NCI-H446 (cell line): ENCODE measurements around the gene MAS1.
"Not testable (repeated sequence)": the region's sequence is repeated elsewhere in the genome, so short reads cannot be mapped to it uniquely, and the experiment has no call there.

Source experiments
- DNase-seq, 2 experiments: peaks; one replicate each; lab custom pipeline; 2025; lab: John Stamatoyannopoulos, UW

Gene MAS1

GRCh38 chr6:159890792-159891191 is at the start of gene MAS1:
MAS1 (plus strand) TSS chr6:159890988; CDS start chr6:159906956, 15,968 bp downstream.
- no peak for DNase-seq

- DNase-seq = no peak
Measured at GRCh38 chr6:159842035-159842434, 48.8 kb upstream of the MAS1 start.

GRCh38 chr6:159844737-159845645 is 45.8 kb upstream of the MAS1 start:
- no peak for DNase-seq

GRCh38 chr6:159848552-159848951 is 42.2 kb upstream of the MAS1 start:
- DNase-seq = not testable (repeated sequence)

DNA sequence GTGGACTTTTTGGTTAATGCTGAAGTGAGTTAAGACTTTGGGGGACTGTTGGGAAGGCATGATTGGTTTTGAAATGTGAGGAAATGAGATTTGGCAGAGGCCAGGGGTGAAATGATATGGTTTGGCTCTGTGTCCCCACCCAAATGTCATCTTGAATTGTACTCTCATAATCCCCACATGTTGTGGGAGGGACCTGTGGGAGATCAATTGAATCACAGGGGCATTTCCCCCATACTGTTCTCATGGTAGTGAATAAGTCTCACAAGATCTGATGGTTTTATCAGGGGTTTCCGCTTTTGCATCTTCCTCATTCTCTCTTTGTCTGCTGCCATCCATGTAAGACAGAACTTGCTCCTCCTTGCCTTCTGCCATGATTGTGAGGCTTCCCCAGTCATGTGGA is 40.9 kb upstream of the MAS1 start:
- not testable (repeated sequence) for DNase-seq

- DNase-seq = peak in 1 of 2 experiments; percentile 9
Measured at GRCh38 chr6:159852877-159853276, 37.9 kb upstream of the MAS1 start.

DNA sequence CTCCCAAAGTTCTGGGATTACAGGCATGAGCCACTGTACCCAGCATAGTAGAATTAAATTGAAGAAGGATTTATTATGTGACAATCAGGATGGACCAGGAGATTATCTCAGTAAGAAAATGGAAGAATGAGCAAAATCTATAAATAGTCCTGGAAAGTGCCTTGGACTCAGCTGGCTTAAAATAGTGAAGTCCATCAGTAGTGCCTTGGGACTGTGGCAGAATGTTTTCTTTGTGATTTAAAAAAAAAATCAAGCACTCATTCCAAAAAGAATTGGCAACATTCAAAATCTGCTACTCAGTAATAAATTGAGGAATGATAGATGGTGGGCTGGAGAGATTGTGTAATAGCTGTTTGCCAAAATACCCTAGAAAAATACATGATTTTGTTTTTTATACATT is 37.0 kb upstream of the MAS1 start:
- DNase-seq = no peak

DNA sequence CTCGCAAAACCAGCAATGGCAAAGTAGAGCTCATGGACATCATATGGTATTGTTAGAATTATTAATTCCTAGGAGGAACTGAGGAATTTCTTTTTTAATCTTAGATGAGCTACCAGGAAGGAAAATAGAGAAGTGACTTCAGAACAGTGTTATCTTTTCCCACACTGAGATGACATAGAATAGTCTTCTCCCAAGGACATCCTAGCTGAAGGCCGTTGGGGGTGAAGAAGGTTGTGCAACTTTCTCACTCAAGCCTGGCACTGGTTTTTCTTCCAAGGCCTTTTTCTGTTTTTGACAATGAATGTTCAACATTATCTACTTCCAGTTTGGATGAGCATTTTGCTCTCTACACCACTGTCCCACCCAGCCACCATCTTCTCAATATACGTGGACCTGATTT is 35.8 kb upstream of the MAS1 start:
- DNase-seq = no peak

DNA sequence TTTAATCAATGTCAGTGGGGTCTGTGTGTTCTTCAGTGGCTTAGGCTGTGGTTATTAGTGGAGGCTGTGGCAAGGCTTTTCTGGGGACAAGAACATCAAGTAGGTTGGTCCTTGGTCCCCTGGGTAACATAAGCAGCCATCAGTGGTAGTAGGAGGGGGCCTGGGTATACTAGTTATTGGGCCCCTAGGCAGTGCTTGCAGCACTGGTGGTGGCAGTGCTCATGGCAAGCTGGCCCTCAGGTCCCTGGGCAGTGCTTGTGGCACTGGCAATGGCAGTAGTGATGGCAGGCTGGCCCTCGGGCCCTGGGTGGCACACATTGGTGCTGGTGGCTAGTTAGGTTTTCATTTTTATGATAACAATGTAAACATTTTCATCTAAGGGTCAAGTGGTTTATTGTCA is 32.5 kb upstream of the MAS1 start:
- no peak for DNase-seq

GRCh38 chr6:159860482-159860881 is 30.3 kb upstream of the MAS1 start:
- DNase-seq = no peak

GRCh38 chr6:159862103-159862502 is 28.7 kb upstream of the MAS1 start:
- DNase-seq = no peak

GRCh38 chr6:159863341-159863740 is 27.4 kb upstream of the MAS1 start:
- DNase-seq = peak; percentile 16 to 59

DNA sequence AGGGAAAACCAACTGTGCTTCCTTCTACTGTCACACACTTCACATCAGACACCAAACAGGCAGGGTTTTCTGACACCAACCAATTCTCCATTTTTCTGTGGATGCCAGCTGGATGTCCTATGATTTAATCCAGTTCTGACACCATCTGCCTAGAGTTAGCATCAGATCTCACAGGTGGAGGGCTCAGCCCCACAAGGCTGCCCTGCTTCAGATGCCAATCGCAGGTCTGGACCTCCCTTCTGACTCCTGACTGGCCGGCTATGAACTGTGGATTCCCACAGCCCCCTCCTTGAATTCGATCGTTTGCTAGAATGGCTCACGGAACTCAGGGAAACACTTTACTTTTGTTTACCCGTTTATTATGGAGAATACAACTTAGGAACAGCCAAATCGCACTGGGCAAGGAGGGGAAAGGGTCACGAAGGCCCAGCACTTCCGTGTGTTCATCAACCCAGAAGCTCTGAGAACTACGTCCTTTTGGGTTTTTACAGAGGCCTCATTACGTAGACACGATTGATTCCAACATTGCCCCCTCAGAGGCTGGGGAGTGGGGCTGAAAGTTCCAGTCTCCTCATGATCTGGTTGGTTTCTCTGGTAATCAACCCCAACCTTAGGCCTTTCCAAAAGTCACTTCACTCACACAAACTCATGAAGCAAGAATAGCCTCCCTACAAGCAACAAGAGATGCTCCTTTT is 25.4 kb upstream of the MAS1 start:
- no peak for DNase-seq

DNA sequence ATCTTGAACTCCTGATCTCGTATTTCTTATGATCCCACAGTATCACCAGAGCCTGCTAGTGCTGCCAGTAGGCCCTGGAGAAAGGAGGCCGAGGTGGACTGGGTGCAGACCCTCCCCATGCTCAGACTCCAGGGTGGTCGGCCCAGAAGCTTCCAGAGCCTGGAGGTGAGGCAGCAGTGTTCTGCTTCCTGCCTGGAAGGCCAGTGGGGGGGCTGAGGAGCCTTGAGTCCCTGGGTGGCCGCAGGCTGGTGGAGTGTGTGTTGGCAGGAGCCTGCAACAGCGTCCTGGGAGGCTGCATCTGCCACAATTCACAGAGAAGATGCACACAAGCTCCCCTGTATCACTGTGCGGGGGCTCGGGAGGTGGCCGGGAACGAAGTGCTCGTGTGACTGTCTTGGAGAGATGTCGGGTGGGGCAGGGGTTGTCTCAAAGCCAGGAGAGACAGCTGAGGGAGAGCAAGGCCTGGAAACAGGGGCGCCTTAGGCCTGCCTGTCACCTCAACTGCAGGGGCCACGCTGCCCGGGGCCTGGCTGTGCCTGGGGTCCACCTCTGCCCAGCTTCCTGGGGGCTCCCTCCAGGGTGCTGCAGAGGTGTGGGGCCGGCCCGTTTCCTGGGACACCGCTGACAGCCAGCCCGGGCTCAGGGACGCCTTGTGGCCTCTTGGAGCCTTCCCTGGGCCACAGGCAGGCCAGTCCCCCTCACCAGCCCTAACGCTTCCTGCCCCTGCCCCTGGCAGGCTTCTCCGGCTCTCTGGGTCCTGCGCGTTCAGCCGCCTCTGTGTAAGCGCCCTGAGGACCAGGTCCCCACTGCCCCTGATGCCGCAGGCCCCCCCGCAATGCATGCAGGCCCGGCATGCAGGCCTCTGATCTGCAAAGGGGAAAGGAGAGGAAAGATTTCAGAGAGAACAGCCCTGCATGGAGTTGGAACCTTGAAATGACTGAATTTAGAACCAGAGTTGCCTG is 24.2 kb upstream of the MAS1 start:
- no peak for DNase-seq

DNA sequence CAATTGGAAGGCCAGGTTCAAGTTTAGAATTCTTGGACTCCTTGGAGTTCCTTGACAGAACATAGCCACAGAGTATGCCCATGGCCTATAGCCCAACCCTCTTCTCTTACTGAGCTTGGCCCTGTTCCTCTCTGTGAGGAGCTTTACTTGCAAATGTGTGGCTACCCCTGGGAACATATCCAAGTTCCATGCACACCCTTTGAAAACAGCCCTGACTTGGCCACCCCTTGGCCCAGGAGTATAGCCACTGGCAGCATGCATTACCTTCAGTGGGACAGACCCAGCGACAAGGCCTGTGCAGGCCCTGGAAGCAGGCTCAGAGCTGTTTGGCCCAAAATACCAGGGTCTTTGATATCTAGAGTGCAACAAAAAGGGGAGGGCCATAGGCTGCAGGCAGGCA is 19.5 kb upstream of the MAS1 start:
- DNase-seq = no peak

- DNase-seq = no peak
Measured at GRCh38 chr6:159871906-159872305, 18.9 kb upstream of the MAS1 start.

GRCh38 chr6:159874435-159874834 is 16.4 kb upstream of the MAS1 start:
- DNase-seq = peak; percentile 2 to 37

- DNase-seq = no peak
Measured at GRCh38 chr6:159875194-159875593, 15.6 kb upstream of the MAS1 start.

DNA sequence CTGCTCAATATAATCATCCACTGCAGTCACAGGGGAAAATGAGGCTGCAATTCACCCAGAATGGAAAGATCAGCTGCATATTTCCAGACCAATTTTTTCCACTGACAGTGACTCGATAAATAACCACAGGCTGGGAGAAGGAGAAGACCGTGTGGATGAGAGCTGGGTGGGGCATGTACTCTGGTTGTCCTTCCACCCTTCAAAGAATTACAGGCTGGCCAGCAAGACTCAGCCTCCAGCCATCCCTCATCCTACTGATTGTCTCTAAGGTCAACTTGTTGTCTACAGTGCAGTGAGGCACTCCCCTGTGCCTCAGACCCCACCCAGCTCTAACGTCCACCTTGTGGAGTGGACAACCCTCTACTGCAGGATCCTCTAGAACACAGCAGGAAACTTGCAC is 14.5 kb upstream of the MAS1 start:
- DNase-seq = no peak

GRCh38 chr6:159877256-159877808 is 13.5 kb upstream of the MAS1 start:
- no peak for DNase-seq

GRCh38 chr6:159878341-159878740 is 12.4 kb upstream of the MAS1 start:
- DNase-seq = no peak

GRCh38 chr6:159879856-159880255 is 10.9 kb upstream of the MAS1 start:
- no peak for DNase-seq
